Vagina (tissue), 2 donors: ENCODE results near the gene MS4A7.
A peak's percentile ranks its signal among the peaks of the same experiment; 100 is the strongest.

Experiments used
- POLR2A ChIP-seq, 2 donors: fragments of 450-650 bp; IDR thresholded peaks; one replicate each; pipeline ENCODE4 v1.6.1; 2017; ENCODE audit warnings: antibody characterized with exemption in 2 of 2, mild to moderate bottlenecking in 2 of 2, moderate library complexity in 2 of 2
- TF ChIP-seq, protein P1 (sequence below), 3 experiments: fragments of 450-650 bp in 2 of 3; fragments of 200-600 bp in 1 of 3; sonication (generic) in 1 of 3; IDR thresholded peaks; one replicate each; pipeline ENCODE4 v1.5.1; 2017 to 2019; ENCODE audit warnings: antibody characterized with exemption in 3 of 3, mild to moderate bottlenecking in 2 of 3, moderate library complexity in 2 of 3

DNA sequence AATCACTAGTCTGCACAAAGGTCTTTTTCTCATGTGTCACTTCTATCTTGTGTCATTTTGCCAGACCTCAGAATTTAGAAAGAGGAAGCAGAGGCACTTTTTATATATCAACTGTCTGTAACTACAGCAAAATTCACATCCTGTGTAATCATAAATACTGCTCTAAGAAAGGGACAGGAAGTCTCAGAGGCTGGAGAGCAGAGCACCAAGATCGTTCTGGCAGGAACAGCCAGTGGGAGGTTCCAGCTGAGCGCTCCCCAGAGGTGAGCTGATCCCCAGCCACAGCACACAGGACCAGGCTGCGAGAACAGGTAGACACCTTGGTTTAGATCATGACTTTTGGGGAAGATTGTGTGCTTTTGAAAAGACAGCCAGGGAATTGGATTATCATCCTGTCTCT is at the start of gene MS4A7:
- TF ChIP-seq, protein P1, sequence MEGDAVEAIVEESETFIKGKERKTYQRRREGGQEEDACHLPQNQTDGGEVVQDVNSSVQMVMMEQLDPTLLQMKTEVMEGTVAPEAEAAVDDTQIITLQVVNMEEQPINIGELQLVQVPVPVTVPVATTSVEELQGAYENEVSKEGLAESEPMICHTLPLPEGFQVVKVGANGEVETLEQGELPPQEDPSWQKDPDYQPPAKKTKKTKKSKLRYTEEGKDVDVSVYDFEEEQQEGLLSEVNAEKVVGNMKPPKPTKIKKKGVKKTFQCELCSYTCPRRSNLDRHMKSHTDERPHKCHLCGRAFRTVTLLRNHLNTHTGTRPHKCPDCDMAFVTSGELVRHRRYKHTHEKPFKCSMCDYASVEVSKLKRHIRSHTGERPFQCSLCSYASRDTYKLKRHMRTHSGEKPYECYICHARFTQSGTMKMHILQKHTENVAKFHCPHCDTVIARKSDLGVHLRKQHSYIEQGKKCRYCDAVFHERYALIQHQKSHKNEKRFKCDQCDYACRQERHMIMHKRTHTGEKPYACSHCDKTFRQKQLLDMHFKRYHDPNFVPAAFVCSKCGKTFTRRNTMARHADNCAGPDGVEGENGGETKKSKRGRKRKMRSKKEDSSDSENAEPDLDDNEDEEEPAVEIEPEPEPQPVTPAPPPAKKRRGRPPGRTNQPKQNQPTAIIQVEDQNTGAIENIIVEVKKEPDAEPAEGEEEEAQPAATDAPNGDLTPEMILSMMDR (IDR thresholded peaks at IDR 0.05): no peak
- TF ChIP-seq POLR2A (IDR thresholded peaks at IDR 0.05): peak in 1 of 2 donors; percentile 32
